Pancreas (tissue), 10 donors: ENCODE data around the gene SPEN. TPM values are rescaled to one million over a fixed set of nuclear protein-coding genes. Genes with fewer than 3 reads are reported as not detected.

Source experiments
- ATAC-seq, 4 donors: fragments of 200-7000 bp; cut with Tn5 transposase; one replicate each; pipeline versions ENCODE4 v1.8.0 to v1.9.1; 2020; ENCODE audit warnings: mild to moderate bottlenecking in 4 of 4, moderate library complexity in 4 of 4
- DNase-seq, 6 donors: peaks; one replicate each; pipeline ENCODE4 v3.0.0-alpha.2; 2020
- FAIRE-seq: peaks from 2 replicates; lab custom pipeline; 2012; peaks lifted over from hg19 to GRCh38; lab: Jason Lieb, UNC
- H3K27ac ChIP-seq, 4 donors: fragments of 200-600 bp; sonication (generic); 1 replicate in 3 of 4; 2 replicates in 1 of 4; pipeline versions ENCODE4 v1.5.0 to v1.8.0; 2020
- H3K27me3 ChIP-seq, 4 donors: fragments of 200-600 bp; one replicate each; pipeline ENCODE4 v1.8.0; 2021
- H3K36me3 ChIP-seq, 3 donors: fragments of 200-600 bp; sonication (generic) in 1 of 3; one replicate each; pipeline versions ENCODE4 v1.5.0 to v1.8.0; 2020 to 2021
- H3K4me1 ChIP-seq, 3 donors: fragments of 200-600 bp; one replicate each; pipeline ENCODE4 v1.8.0; 2021
- H3K4me3 ChIP-seq, 4 donors: fragments of 200-600 bp; sonication (generic) in 2 of 4; one replicate each; pipeline versions ENCODE4 v1.5.0 to v1.8.0; 2020 to 2021
- H3K9me3 ChIP-seq, 4 donors: fragments of 200-600 bp; one replicate each; pipeline ENCODE4 v1.8.0; 2021
- CTCF ChIP-seq, 4 donors: fragments of 200-600 bp; sonication (generic) in 3 of 4; IDR thresholded peaks; one replicate each; pipeline versions ENCODE4 v1.5.0 to v1.8.0; 2021; ENCODE audit warnings: antibody characterized with exemption in 4 of 4
- WGBS, 2 donors: extraction: QIAGEN DNeasy Blood & Tissue Kit; methylation state at CpG; one replicate each; pipeline ENCODE4 v1.1.7; 2013; 5-methylcytosine and 5-hydroxymethylcytosine counted together
- intact Hi-C, 3 donors: fragments of 100-400 bp; cut with DNase I; formaldehyde crosslinking; loops; one replicate each; pipeline versions ENCODE4 v1.11.1 to v1.14.2; 2022
- polyA plus RNA-seq, 2 donors: library from polyadenylated mRNA; stranded (reverse); fragments of 200-250 nt; gene quantifications; one replicate each; pipeline ENCODE4 v1.2.3, GENCODE V29; 2013
- total RNA-seq, 6 donors: library from RNA; stranded (reverse); fragmentation: NEBNext Ultra II Directional in 4 of 6; extraction: Animal tissue kit (Norgen Biotek cat#: 25700) in 4 of 6; gene quantifications; one replicate each; pipeline versions ENCODE4 v1.2.1 to v1.2.4, GENCODE V29; 2021 to 2023
- donor health status: healthy with polysubstance abuse.
- donor health status: DM: no; HTN: no; CAD: no; lungs with moderate emphysema.
- donor health status: DM: no; HTN: no; CAD: no.
- donor health status: control.
- donor health status: control.
- donor health status: Bipolar disorder and iron deficiency.
- donor health status: DM: yes; HTN: yes; CAD: no.
- donor health status: DM: no; HTN: no; CAD: no.
- donor health status: DM: no; HTN: no; CAD: no.
- donor health status: DM: yes; HTN: yes; CAD: no.

Gene SPEN
- total and polyA plus RNA-seq, 8 donors = 16.2 to 38.2 (median 26.2) TPM

GRCh38 chr1:15947382-15948090, 100.0 kb downstream of the SPEN start:
- H3K36me3 ChIP-seq = peaks cover 2 to 43% (median 23%) of the 10 kb centered on the region in 3 donors
- H3K9me3 ChIP-seq = no peaks in the 10 kb centered on the region
- H3K27ac ChIP-seq = no peak overlapping the region
- H3K4me1 ChIP-seq = peaks cover 18 to 33% (median 21%) of the 10 kb centered on the region in 3 donors
- intact Hi-C loops = no loop called here
- ATAC-seq (no peak), DNase-seq (no peak), FAIRE-seq (no peak)
- TF ChIP-seq CTCF (IDR thresholded peaks at IDR 0.05) = no peak
- H3K4me3 ChIP-seq = no peak overlapping the region
- no peaks in the 10 kb centered on the region for H3K27me3 ChIP-seq
- WGBS, 2 donors = 93 to 95% methylated on average over 10 of the region's 10 CpGs

GRCh38 chr1:15948091-15948591, 100.6 kb downstream of the SPEN start:
- ATAC-seq (no peak), DNase-seq (no peak), FAIRE-seq (no peak)
- Histone ChIP-seq H3K27me3 (no peaks in the 10 kb centered on the region), H3K27ac (peak overlapping the region in 1 of 4 donors; percentile 83), H3K36me3 (peaks cover 2 to 37% (median 17%) of the 10 kb centered on the region in 3 donors), H3K4me1 (peaks cover 18 to 33% (median 21%) of the 10 kb centered on the region in 3 donors), H3K9me3 (no peaks in the 10 kb centered on the region), H3K4me3 (no peak overlapping the region)
- TF ChIP-seq CTCF (IDR thresholded peaks at IDR 0.05) = no peak
- 91% methylated on average over 16 of the region's 16 CpGs for WGBS, 2 donors
- intact Hi-C loops = no loop called here

- no peak for FAIRE-seq
- no peak overlapping the region for H3K4me3 ChIP-seq
- no peaks in the 10 kb centered on the region for H3K9me3 ChIP-seq
- TF ChIP-seq CTCF (IDR thresholded peaks at IDR 0.05) = no peak
- H3K4me1 ChIP-seq = peaks cover 18 to 33% (median 21%) of the 10 kb centered on the region in 3 donors
- H3K36me3 ChIP-seq = peaks cover 2 to 30% (median 11%) of the 10 kb centered on the region in 3 donors
- H3K27me3 ChIP-seq = no peaks in the 10 kb centered on the region
- H3K27ac ChIP-seq = peak overlapping the region; percentile 56 to 85 (median 76)
- 76 to 82% methylated on average over 15 of the region's 15 CpGs for WGBS, 2 donors
- intact Hi-C loops = no loop called here
- peak in 1 of 6 donors; percentile 42 for DNase-seq
- peak in 2 of 4 donors; percentile 24 to 39 for ATAC-seq
Observed at GRCh38 chr1:15948595-15949452, 101.3 kb downstream of the SPEN start.

GRCh38 chr1:15949453-15950245, 102.1 kb downstream of the SPEN start:
- intact Hi-C loops = no loop called here
- H3K4me3 ChIP-seq = peak overlapping the region in 1 of 4 donors; percentile 0
- H3K4me1 ChIP-seq = peaks cover 18 to 33% (median 21%) of the 10 kb centered on the region in 3 donors
- H3K27me3 ChIP-seq = no peaks in the 10 kb centered on the region
- ATAC-seq (peak; percentile 85 to 88 (median 87)), FAIRE-seq (no peak), DNase-seq (peak; percentile 83 to 93 (median 90))
- H3K36me3 ChIP-seq = peaks cover 2 to 22% (median 5%) of the 10 kb centered on the region in 3 donors
- 11 to 14% methylated on average over 25 of the region's 25 CpGs for WGBS, 2 donors
- peak overlapping the region; percentile 56 to 85 (median 76) for H3K27ac ChIP-seq
- TF ChIP-seq CTCF (IDR thresholded peaks at IDR 0.05) = no peak
- no peaks in the 10 kb centered on the region for H3K9me3 ChIP-seq
